Uterus (tissue), 4 donors: Measurements from ENCODE around the gene LGALS3BP. TPM values are rescaled to one million over a fixed set of nuclear protein-coding genes. Genes with fewer than 3 reads are reported as not detected.

Experiments
- DNase-seq, 2 donors: peaks; one replicate each; pipeline ENCODE4 v3.0.0-alpha.2; 2019 to 2020
- H3K27ac ChIP-seq, 2 donors: fragments of 200-600 bp; sonication (generic); 1 replicate in 1 of 2; 2 replicates in 1 of 2; pipeline ENCODE4 v1.5.1; 2016 to 2018
- H3K27me3 ChIP-seq, 2 donors: fragments of 200-600 bp; sonication (generic); one replicate each; pipeline ENCODE4 v1.5.1; 2018 to 2019; ENCODE audit warnings: control low read depth in 1 of 2
- H3K36me3 ChIP-seq, 2 donors: fragments of 200-600 bp; sonication (generic); one replicate each; pipeline ENCODE4 v1.5.1; 2019; ENCODE audit warnings: control low read depth in 1 of 2
- H3K4me1 ChIP-seq, 2 donors: fragments of 200-600 bp; sonication (generic); one replicate each; pipeline ENCODE4 v1.5.1; 2018 to 2019; ENCODE audit warnings: control low read depth in 1 of 2
- H3K4me3 ChIP-seq, 2 donors: fragments of 200-600 bp; sonication (generic); 1 replicate in 1 of 2; 2 replicates in 1 of 2; pipeline ENCODE4 v1.5.1; 2018 to 2019; ENCODE audit warnings: mild to moderate bottlenecking in 1 of 2
- H3K9me3 ChIP-seq, 2 donors: fragments of 200-600 bp; sonication (generic); one replicate each; pipeline ENCODE4 v1.5.1; 2019; ENCODE audit warnings: control low read depth in 1 of 2
- POLR2A ChIP-seq, 2 donors: fragments of 450-650 bp; IDR thresholded peaks; one replicate each; pipeline ENCODE4 v1.6.1; 2016; ENCODE audit warnings: antibody characterized with exemption in 2 of 2, mild to moderate bottlenecking in 1 of 2, moderate library complexity in 1 of 2
- intact Hi-C: fragments of 100-400 bp; cut with DNase I; formaldehyde crosslinking; loops from one replicate; pipeline ENCODE4 v1.15.1; 2023; ENCODE audit warnings: low total_unique reads
- total RNA-seq, 4 donors: library from RNA; depleted of rRNA in 3 of 4; stranded (reverse); fragments of >200 nt in 3 of 4; gene quantifications; one replicate each; pipeline versions ENCODE4 v1.1.0 to v1.2.4, GENCODE V29; 2014 to 2023
- TF ChIP-seq, protein P1 (sequence below), 4 experiments: fragments of 200-600 bp in 2 of 4; fragments of 450-650 bp in 2 of 4; sonication (generic) in 2 of 4; IDR thresholded peaks; one replicate each; pipeline ENCODE4 v1.5.1; 2016 to 2019; ENCODE audit warnings: antibody characterized with exemption in 4 of 4, mild to moderate bottlenecking in 2 of 4, moderate library complexity in 1 of 4
- donor health status: DM: yes; HTN: yes; CAD: no.

Gene LGALS3BP
- total RNA-seq, 4 donors from 2014 or later: 88.2 to 396 (median 244) TPM

DNA sequence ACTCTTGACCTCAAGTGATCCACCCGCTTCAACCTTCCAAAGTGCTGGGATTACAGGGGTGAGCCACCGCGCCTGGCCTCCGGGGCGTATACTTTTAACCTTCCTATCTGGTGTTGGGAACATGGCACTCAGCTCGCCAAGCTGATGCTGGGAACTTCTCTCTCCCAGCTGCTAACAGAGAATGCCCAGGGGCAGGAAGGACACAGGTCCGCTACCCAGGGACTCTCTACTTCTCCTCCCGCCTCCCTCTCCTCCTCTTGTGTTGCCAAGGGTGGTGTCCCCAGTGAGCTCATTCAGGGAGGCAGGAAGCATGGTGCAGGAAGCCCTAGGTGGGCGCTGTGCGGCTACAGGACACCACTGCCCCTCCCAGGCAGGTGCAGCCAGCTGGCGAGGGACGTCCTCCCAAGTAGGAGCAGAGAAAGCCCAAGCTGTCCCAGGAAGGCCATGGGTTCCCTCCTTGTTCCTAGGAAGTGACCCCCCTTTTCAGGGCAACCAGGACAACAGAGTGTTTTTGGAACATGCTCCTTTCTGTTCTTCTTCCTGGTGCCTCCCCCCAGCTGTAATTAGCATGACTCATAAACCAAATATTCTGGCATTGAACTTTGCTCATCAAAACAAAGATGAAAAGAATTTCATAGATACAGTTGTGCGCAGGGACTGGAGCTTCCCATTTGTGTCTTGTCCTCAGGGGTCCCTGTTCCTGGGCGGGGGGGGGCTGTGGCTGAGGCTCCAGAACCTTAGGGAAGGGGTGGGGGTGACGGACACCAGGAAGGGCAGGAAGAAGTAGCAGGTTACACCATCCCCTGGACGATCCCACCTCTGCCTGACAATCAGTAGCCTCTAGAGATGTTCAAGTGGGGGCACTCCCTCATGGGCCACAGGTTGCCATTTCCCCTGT, 46.9 kb upstream of the LGALS3BP start:
- intact Hi-C loops: no loop called here
- DNase-seq: peak in 1 of 2 donors; percentile 19
- H3K4me3 ChIP-seq: no peak overlapping the region
- no peaks in the 10 kb centered on the region for H3K27me3 ChIP-seq
- no peaks in the 10 kb centered on the region for H3K36me3 ChIP-seq
- TF ChIP-seq, protein P1, sequence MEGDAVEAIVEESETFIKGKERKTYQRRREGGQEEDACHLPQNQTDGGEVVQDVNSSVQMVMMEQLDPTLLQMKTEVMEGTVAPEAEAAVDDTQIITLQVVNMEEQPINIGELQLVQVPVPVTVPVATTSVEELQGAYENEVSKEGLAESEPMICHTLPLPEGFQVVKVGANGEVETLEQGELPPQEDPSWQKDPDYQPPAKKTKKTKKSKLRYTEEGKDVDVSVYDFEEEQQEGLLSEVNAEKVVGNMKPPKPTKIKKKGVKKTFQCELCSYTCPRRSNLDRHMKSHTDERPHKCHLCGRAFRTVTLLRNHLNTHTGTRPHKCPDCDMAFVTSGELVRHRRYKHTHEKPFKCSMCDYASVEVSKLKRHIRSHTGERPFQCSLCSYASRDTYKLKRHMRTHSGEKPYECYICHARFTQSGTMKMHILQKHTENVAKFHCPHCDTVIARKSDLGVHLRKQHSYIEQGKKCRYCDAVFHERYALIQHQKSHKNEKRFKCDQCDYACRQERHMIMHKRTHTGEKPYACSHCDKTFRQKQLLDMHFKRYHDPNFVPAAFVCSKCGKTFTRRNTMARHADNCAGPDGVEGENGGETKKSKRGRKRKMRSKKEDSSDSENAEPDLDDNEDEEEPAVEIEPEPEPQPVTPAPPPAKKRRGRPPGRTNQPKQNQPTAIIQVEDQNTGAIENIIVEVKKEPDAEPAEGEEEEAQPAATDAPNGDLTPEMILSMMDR (IDR thresholded peaks at IDR 0.05): no peak
- peak in 1 of 2 donors; percentile 30 for TF ChIP-seq POLR2A (IDR thresholded peaks at IDR 0.05)
- peak overlapping the region; percentile 48 to 53 for H3K27ac ChIP-seq
- no peaks in the 10 kb centered on the region for H3K9me3 ChIP-seq
- peaks cover 7 to 20% of the 10 kb centered on the region in 2 donors for H3K4me1 ChIP-seq

DNA sequence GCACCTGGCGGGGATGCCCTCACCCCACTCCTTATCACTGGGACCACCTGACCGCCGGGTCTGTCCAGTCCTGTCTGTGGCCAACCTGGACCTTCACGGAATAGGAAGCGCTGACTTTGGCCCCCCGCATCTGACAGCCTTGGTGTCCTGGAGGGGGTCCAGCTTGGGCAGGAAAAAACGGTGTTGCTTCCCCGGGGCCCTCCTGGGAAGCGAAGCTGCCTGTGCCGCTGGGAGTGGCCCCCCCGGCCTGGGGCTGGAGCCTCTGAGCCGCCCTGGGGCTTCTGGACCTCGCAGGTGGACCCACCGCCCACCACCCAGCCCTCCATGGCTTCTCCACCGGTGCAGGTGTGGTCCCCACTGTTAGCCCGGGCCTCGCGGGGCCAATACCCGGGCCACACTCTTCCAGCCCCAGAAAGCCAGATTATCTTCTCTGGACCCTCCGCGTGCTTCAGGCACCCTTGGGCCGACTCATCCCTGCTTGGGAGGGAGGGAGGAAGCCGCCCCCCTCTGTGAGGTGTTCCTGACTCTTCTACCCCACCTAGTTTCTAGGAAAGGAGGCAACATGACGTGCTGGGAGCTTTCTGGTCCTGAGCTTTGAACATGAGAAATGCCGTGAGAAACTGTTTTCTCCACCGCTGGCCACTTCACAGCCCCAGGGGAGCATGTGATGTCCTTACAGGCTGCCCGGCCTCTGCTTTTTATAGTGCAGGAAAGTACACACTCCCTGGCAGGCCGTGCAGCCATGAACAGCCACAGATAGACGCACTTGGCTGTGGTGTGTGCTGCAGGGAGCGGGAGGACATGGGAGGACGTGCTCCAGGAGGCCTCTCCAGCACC, 45.4 kb upstream of the LGALS3BP start:
- peak overlapping the region; percentile 48 to 53 for H3K27ac ChIP-seq
- DNase-seq: peak in 1 of 2 donors; percentile 27

DNA sequence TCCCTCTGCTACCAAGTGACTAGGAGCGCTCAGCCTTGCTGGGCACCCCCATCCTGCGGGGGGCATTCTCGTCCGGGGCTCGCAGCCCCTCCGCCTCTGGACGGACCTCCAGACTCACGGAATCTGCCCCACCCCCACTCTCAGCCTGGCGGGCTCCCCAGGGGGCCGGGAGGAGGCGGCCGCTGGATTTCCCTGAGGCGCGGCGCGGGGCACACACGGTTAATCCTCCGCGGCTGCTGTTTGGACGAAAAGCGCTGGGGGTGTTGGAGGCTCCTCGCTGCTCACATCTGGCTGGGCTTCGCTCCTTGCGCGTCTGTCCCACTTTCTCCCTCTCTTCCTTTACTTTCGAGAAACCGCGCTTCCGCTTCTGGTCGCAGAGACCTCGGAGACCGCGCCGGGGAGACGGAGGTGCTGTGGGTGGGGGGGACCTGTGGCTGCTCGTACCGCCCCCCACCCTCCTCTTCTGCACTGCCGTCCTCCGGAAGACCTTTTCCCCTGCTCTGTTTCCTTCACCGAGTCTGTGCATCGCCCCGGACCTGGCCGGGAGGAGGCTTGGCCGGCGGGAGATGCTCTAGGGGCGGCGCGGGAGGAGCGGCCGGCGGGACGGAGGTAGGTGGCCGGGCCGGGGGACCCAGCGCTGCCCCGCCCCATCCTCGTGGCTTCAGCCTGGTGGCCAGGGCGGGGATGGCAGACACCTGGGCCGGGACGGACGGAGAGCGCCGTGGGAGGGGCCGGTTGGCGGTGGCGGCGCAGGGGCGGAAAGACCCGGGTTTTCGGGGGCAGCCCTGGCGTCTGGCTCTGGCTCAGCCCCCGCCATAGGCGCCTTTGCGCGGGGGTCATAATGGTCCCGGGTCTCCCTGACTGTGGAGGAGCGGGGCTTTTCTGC, 44.4 kb upstream of the LGALS3BP start, which contains the start of gene C1QTNF1:
Gene C1QTNF1 (plus strand): TSS at position 284 of the 886 bp plus-strand sequence. CDS start 19,800 bp downstream, outside the sequence.
- Histone ChIP-seq H3K4me1 (peaks cover 7 to 23% of the 10 kb centered on the region in 2 donors), H3K36me3 (no peaks in the 10 kb centered on the region)

More for the DNA sequence above, 45.4 kb upstream of the LGALS3BP start:
- no peak for TF ChIP-seq POLR2A (IDR thresholded peaks at IDR 0.05)
- TF ChIP-seq, protein P1 (IDR thresholded peaks at IDR 0.05): no peak
- Histone ChIP-seq H3K9me3 (no peaks in the 10 kb centered on the region), H3K27me3 (no peaks in the 10 kb centered on the region), H3K36me3 (no peaks in the 10 kb centered on the region), H3K4me3 (peak overlapping the region; percentile 51 to 55), H3K4me1 (peaks cover 7 to 23% of the 10 kb centered on the region in 2 donors)
- intact Hi-C loops: no loop called here

DNA sequence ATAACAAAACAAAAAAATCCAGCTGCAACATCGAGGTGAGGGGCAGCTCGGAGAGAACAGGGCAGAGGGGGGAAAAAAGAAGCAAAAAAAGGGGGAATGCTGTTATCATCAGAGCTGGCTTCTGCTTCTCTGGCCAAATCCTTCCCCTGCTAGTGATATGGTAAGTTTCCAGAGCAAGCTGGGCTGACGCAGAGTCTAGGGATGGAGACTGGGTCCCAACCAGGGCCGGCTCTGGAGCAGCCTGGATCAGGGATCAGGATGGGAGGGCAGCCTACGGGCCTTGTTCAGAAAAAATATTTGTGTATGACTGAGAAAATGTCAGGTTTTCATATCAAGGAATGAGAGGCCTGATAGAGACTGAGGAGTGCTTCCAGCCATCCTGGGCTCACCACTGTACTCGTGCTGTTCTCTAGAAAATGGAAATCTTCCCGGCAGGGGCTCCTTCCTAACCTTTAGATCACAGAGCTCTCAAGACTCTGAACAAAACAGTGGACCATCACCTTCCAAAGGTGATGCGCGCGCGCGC, 43.5 kb upstream of the LGALS3BP start:
- intact Hi-C loops: no loop called here
- Histone ChIP-seq H3K4me1 (peaks cover 7 to 23% of the 10 kb centered on the region in 2 donors), H3K4me3 (no peak overlapping the region), H3K27me3 (no peaks in the 10 kb centered on the region), H3K36me3 (no peaks in the 10 kb centered on the region), H3K9me3 (no peaks in the 10 kb centered on the region), H3K27ac (peak overlapping the region; percentile 23 to 53)
- TF ChIP-seq POLR2A (IDR thresholded peaks at IDR 0.05): no peak
- TF ChIP-seq, protein P1 (IDR thresholded peaks at IDR 0.05): no peak
- DNase-seq: peak in 1 of 2 donors; percentile 7

More for the DNA sequence above, 44.4 kb upstream of the LGALS3BP start, which contains the start of gene C1QTNF1:
- peak in 1 of 2 donors; percentile 62 for DNase-seq
- intact Hi-C loops: no loop called here
- Histone ChIP-seq H3K27ac (peak within 1 kb of the TSS; percentile 47 to 53), H3K9me3 (no peaks in the 10 kb centered on the region), H3K27me3 (no peaks in the 10 kb centered on the region), H3K4me3 (peak within 1 kb of the TSS; percentile 51 to 55)
- TF ChIP-seq, protein P1 (IDR thresholded peaks at IDR 0.05): peak in 3 of 4 experiments; percentile 28 to 57 (median 36)
- TF ChIP-seq POLR2A (IDR thresholded peaks at IDR 0.05): peak; percentile 10 to 31
